Kidney (tissue), 14 donors: ENCODE measurements around the gene LRTM2. TPM values are rescaled to one million over a fixed set of nuclear protein-coding genes. Genes with fewer than 3 reads are reported as not detected.
A peak's percentile ranks its signal among the peaks of the same experiment; 100 is the strongest.

Source experiments
- DNase-seq, 5 donors: peaks; one replicate each; pipeline ENCODE4 v3.0.0-alpha.2; 2013 to 2020
- FAIRE-seq: peaks from 2 replicates; lab custom pipeline; 2012; peaks lifted over from hg19 to GRCh38; lab: Jason Lieb, UNC
- H3K27ac ChIP-seq, 2 donors: one replicate each; pipeline ENCODE4 v1.7.0; 2013; ENCODE audit warnings: low read depth in 2 of 2, low read length in 2 of 2, inconsistent platforms in 1 of 2
- H3K27me3 ChIP-seq: one replicate; pipeline ENCODE4 v1.7.1; 2013; ENCODE audit warnings: low read length, inconsistent platforms; ENCODE audit not compliant: control insufficient read depth, insufficient read depth
- H3K36me3 ChIP-seq, 3 donors: one replicate each; pipeline versions ENCODE4 v1.7.0 to v1.7.1; 2013; ENCODE audit warnings: low read length in 3 of 3, control low read depth in 1 of 3, inconsistent platforms in 1 of 3; ENCODE audit not compliant: insufficient read depth in 3 of 3, control insufficient read depth in 2 of 3
- H3K4me1 ChIP-seq, 3 donors: one replicate each; pipeline versions ENCODE4 v1.7.0 to v1.7.1; 2013; ENCODE audit warnings: low read length in 3 of 3, inconsistent platforms in 1 of 3, low read depth in 1 of 3; ENCODE audit not compliant: control insufficient read depth in 2 of 3, insufficient read depth in 2 of 3
- H3K4me3 ChIP-seq, 3 donors: one replicate each; pipeline versions ENCODE4 v1.7.0 to v1.8.1; 2013; ENCODE audit warnings: low read length in 3 of 3, control low read depth in 1 of 3, inconsistent platforms in 1 of 3
- H3K9ac ChIP-seq, 3 donors: one replicate each; pipeline versions ENCODE4 v1.7.0 to v1.7.1; 2013; ENCODE audit warnings: low read length in 3 of 3, control low read depth in 1 of 3, inconsistent platforms in 1 of 3
- H3K9me3 ChIP-seq, 3 donors: one replicate each; pipeline versions ENCODE4 v1.7.0 to v1.7.1; 2013; ENCODE audit warnings: low read length in 3 of 3, control low read depth in 1 of 3, inconsistent platforms in 1 of 3; ENCODE audit not compliant: control insufficient read depth in 2 of 3, insufficient read depth in 1 of 3
- intact Hi-C: fragments of 100-400 bp; cut with DNase I; formaldehyde crosslinking; loops from one replicate; pipeline ENCODE4 v1.11.1; 2022
- polyA plus RNA-seq: library from polyadenylated mRNA; stranded (reverse); fragments of 350-450 nt; fragmentation: Illumina TruSeq; extraction: RNeasy Lipid Tissue Mini Kit (QIAGEN cat#74804); gene quantifications from one replicate; pipeline ENCODE4 v1.2.3, GENCODE V29; 2014; ENCODE audit warnings: low read depth, low replicate concordance; ENCODE audit not compliant: insufficient read depth
- total RNA-seq: library from RNA; stranded (reverse); fragmentation: NEBNext Ultra II Directional; extraction: Animal tissue kit (Norgen Biotek cat#: 25700); gene quantifications from one replicate; pipeline ENCODE4 v1.2.1, GENCODE V29; 2021
- TF ChIP-seq, protein P1 (sequence below): IDR thresholded peaks from 3 replicates; pipeline ENCODE4 v1.5.1; 2012; ENCODE audit warnings: mild to moderate bottlenecking, moderate library complexity, borderline replicate concordance; ENCODE audit not compliant: insufficient read depth; ENCODE audit errors: extremely low read depth
- donor health status: control.
- donor health status: control.
- donor health status: control.
- donor health status: control.
- donor health status: control.
- donor health status: DM: yes; HTN: yes; CAD: no.
- donor health status: Normal renal cell carcinoma (clear cell type).

LRTM2 gene
- total and polyA plus RNA-seq, 2 donors from 2014 or later, result not detected

GRCh38 chr12:1848146-1848545 lies 27.8 kb downstream of the LRTM2 start:
- TF ChIP-seq, protein P1, sequence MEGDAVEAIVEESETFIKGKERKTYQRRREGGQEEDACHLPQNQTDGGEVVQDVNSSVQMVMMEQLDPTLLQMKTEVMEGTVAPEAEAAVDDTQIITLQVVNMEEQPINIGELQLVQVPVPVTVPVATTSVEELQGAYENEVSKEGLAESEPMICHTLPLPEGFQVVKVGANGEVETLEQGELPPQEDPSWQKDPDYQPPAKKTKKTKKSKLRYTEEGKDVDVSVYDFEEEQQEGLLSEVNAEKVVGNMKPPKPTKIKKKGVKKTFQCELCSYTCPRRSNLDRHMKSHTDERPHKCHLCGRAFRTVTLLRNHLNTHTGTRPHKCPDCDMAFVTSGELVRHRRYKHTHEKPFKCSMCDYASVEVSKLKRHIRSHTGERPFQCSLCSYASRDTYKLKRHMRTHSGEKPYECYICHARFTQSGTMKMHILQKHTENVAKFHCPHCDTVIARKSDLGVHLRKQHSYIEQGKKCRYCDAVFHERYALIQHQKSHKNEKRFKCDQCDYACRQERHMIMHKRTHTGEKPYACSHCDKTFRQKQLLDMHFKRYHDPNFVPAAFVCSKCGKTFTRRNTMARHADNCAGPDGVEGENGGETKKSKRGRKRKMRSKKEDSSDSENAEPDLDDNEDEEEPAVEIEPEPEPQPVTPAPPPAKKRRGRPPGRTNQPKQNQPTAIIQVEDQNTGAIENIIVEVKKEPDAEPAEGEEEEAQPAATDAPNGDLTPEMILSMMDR, result no peak
- DNase-seq (peak in 1 of 5 donors; percentile 2), FAIRE-seq (no peak)
- H3K27me3 ChIP-seq, result no peaks in the 10 kb centered on the region
- intact Hi-C loops, result no loop called here
- H3K36me3 ChIP-seq, result no peaks in the 10 kb centered on the region
- no peak overlapping the region for H3K4me3 ChIP-seq
- H3K9me3 ChIP-seq, result no peaks in the 10 kb centered on the region
- H3K9ac ChIP-seq, result no peak overlapping the region
- no peaks in the 10 kb centered on the region for H3K4me1 ChIP-seq
- H3K27ac ChIP-seq, result no peak overlapping the region

- TF ChIP-seq, protein P1, result no peak
- intact Hi-C loops, result no loop called here
Measured at GRCh38 chr12:1848745-1849144, 28.4 kb downstream of the LRTM2 start.

DNA sequence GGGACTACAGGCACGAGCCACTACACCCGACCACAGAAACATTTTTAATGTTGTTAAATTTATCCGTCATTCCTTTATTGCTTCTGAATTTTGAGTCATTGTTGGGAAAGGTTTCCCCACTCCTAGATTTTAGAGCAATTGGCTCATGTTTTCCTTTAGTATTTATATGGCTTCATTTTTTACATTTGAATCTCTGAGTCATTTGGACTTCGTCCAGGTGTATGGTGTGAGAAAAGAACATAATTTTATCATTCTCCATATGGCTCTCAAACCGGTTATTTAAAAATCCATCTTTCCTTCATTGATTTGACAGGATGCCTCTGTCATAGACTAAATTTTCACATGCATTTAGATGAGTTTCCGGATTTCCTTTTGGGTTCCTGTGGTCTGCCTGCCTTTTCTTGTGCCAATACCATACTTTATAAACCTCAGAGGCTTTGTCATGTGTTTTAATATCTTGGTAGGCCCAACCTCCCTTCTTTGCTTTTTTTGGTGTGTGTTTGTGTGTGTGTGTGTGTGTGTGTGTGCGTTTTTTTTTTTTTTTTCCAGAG lies 30.9 kb downstream of the LRTM2 start:
- DNase-seq, result no peak
- no peak for FAIRE-seq
- peaks cover 0 to 14% (median 2%) of the 10 kb centered on the region in 3 donors for H3K9me3 ChIP-seq
- no peaks in the 10 kb centered on the region for H3K4me1 ChIP-seq
- H3K27ac ChIP-seq, result no peak overlapping the region
- no peak overlapping the region for H3K4me3 ChIP-seq
- no peaks in the 10 kb centered on the region for H3K36me3 ChIP-seq
- TF ChIP-seq, protein P1, result no peak
- no peaks in the 10 kb centered on the region for H3K27me3 ChIP-seq
- H3K9ac ChIP-seq, result no peak overlapping the region
- intact Hi-C loops, result no loop called here

More at GRCh38 chr12:1848745-1849144, 28.4 kb downstream of the LRTM2 start:
- Histone ChIP-seq H3K27me3 (no peaks in the 10 kb centered on the region), H3K4me1 (no peaks in the 10 kb centered on the region), H3K36me3 (no peaks in the 10 kb centered on the region), H3K9ac (no peak overlapping the region), H3K9me3 (no peaks in the 10 kb centered on the region), H3K4me3 (no peak overlapping the region), H3K27ac (no peak overlapping the region)
- FAIRE-seq (no peak), DNase-seq (peak in 1 of 5 donors; percentile 8)

GRCh38 chr12:1852076-1852475 lies 31.7 kb downstream of the LRTM2 start:
- no peak overlapping the region for H3K4me3 ChIP-seq
- intact Hi-C loops, result no loop called here
- H3K27ac ChIP-seq, result no peak overlapping the region
- no peaks in the 10 kb centered on the region for H3K36me3 ChIP-seq
- FAIRE-seq, result no peak
- no peaks in the 10 kb centered on the region for H3K27me3 ChIP-seq
- TF ChIP-seq, protein P1, result no peak
- DNase-seq, result no peak
- no peak overlapping the region for H3K9ac ChIP-seq
- no peaks in the 10 kb centered on the region for H3K4me1 ChIP-seq
- peaks cover 0 to 18% (median 2%) of the 10 kb centered on the region in 3 donors for H3K9me3 ChIP-seq
